Transverse colon (tissue), 4 donors: ENCODE measurements around the gene CTF1. TPM values are rescaled to one million over a fixed set of nuclear protein-coding genes. Genes with fewer than 3 reads are reported as not detected.

Experiments
- DNase-seq: peaks from one replicate; pipeline ENCODE4 v3.0.0-alpha.2; 2019
- H3K27ac ChIP-seq, 4 donors: fragments of 200-600 bp; sonication (generic); 2 replicates each; pipeline ENCODE4 v1.5.1; 2016 to 2018; ENCODE audit warnings: inconsistent platforms in 4 of 4
- H3K27me3 ChIP-seq: fragments of 200-600 bp; sonication (generic); 2 replicates; pipeline ENCODE4 v1.5.1; 2017; ENCODE audit warnings: inconsistent platforms
- H3K36me3 ChIP-seq, 4 donors: fragments of 200-600 bp; sonication (generic); 2 replicates each; pipeline ENCODE4 v1.5.1; 2017 to 2019; ENCODE audit warnings: inconsistent platforms in 4 of 4
- H3K4me1 ChIP-seq, 4 donors: fragments of 200-600 bp; sonication (generic); 2 replicates each; pipeline ENCODE4 v1.5.1; 2017 to 2020; ENCODE audit warnings: inconsistent platforms in 4 of 4
- H3K4me3 ChIP-seq, 4 donors: fragments of 200-600 bp; sonication (generic); 1 replicate in 1 of 4; 2 replicates in 3 of 4; pipeline versions ENCODE4 v1.5.1 to v1.6.1; 2017 to 2019; ENCODE audit warnings: inconsistent platforms in 4 of 4
- H3K9me3 ChIP-seq, 2 donors: fragments of 200-600 bp; sonication (generic); 2 replicates each; pipeline ENCODE4 v1.5.1; 2017 to 2019; ENCODE audit warnings: inconsistent platforms in 2 of 2
- EP300 ChIP-seq: sonication (generic); formaldehyde crosslinking; IDR thresholded peaks from one replicate; pipeline ENCODE4 v1.6.1; 2017; ENCODE audit warnings: antibody characterized with exemption, low read depth
- POLR2A ChIP-seq: fragments of 450-650 bp; IDR thresholded peaks from one replicate; pipeline ENCODE4 v1.6.1; 2016; ENCODE audit warnings: antibody characterized with exemption, mild to moderate bottlenecking, moderate library complexity
- POLR2AphosphoS5 ChIP-seq, 3 donors: sonication (generic); formaldehyde crosslinking; IDR thresholded peaks; one replicate each; pipeline ENCODE4 v1.6.1; 2016; ENCODE audit warnings: antibody characterized with exemption in 3 of 3
- WGBS, 2 donors: methylation state at CpG; one replicate each; pipeline ENCODE4 v1.1.5; 2018; ENCODE audit warnings: low coverage in 1 of 2; 5-methylcytosine and 5-hydroxymethylcytosine counted together
- in situ Hi-C, 4 donors: fragments of 200-750 bp; cut with MboI; loops; one replicate each; pipeline versions ENCODE4 v1.15.0 to v1.15.1; 2017; ENCODE audit warnings: low sequenced_read_pairs in 3 of 4, low pct_ligation_motif_present in 1 of 4, low pct_unique_long_range_greater_than_20kb in 1 of 4
- intact Hi-C: fragments of 100-400 bp; cut with DNase I; formaldehyde crosslinking; loops from one replicate; pipeline ENCODE4 v1.15.1; 2023; ENCODE audit warnings: low total_unique reads
- small RNA-seq, 4 donors: library from RNA; depleted of rRNA; stranded (forward); fragments of <200 nt; gene quantifications; one replicate each; pipeline ENCODE3, GENCODE V24; 2016
- total RNA-seq, 4 donors: library from RNA; depleted of rRNA; stranded (reverse); fragments of >200 nt; gene quantifications; one replicate each; pipeline ENCODE4 v1.1.0, GENCODE V29; 2016
- TF ChIP-seq, protein P1 (sequence below), 5 experiments: fragments of 200-600 bp in 3 of 5; fragments of 450-650 bp in 2 of 5; sonication (generic) in 3 of 5; IDR thresholded peaks; 1 replicate in 2 of 5; 2 replicates in 3 of 5; pipeline ENCODE4 v1.5.1; 2016 to 2017; ENCODE audit warnings: antibody characterized with exemption in 5 of 5, inconsistent platforms in 3 of 5, mild to moderate bottlenecking in 2 of 5, moderate library complexity in 1 of 5

CTF1 gene
- total RNA-seq, 4 donors from 2014 or later, result 0.82 to 0.95 TPM; not detected in 2

DNA sequence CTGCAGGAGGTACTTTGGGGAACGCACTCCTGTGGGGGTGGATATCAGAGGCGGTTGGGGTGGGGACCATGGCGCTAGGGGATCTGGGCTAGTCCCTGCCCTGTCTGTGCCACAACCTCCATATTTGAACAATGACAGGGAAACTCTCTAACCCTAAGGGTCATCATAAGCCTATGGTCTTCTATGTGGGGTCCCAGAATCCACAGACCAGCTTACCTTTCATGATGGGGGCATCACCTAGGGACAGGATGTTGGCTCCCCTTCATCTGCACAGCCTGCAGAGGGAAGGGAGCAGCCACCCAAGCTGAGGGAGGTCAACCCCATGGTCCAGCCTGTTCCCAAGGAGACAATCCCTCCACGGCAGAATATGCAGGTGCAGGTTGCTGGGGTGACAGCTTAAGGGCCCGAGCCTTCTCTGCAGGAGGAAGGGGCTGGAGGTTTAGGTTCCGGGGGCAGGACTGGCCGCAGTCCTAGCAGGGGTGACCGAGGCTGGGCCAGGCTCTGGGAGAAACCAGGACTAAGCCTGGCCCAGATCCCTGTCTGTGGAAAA is 54.2 kb downstream of the CTF1 start:
- DNase-seq, result no peak
- Histone ChIP-seq H3K4me3 (peak overlapping the region in 1 of 4 donors; percentile 88), H3K27ac (peak overlapping the region; percentile 91 to 97 (median 94)), H3K9me3 (no peaks in the 10 kb centered on the region), H3K27me3 (no peaks in the 10 kb centered on the region), H3K4me1 (peaks cover 12 to 36% (median 23%) of the 10 kb centered on the region in 4 donors), H3K36me3 (no peaks in the 10 kb centered on the region)
- no peak for TF ChIP-seq EP300
- no peak for TF ChIP-seq POLR2AphosphoS5 (IDR thresholded peaks at IDR 0.05)
- TF ChIP-seq, protein P1, sequence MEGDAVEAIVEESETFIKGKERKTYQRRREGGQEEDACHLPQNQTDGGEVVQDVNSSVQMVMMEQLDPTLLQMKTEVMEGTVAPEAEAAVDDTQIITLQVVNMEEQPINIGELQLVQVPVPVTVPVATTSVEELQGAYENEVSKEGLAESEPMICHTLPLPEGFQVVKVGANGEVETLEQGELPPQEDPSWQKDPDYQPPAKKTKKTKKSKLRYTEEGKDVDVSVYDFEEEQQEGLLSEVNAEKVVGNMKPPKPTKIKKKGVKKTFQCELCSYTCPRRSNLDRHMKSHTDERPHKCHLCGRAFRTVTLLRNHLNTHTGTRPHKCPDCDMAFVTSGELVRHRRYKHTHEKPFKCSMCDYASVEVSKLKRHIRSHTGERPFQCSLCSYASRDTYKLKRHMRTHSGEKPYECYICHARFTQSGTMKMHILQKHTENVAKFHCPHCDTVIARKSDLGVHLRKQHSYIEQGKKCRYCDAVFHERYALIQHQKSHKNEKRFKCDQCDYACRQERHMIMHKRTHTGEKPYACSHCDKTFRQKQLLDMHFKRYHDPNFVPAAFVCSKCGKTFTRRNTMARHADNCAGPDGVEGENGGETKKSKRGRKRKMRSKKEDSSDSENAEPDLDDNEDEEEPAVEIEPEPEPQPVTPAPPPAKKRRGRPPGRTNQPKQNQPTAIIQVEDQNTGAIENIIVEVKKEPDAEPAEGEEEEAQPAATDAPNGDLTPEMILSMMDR (IDR thresholded peaks at IDR 0.05), result no peak
- TF ChIP-seq POLR2A, result no peak
- intact Hi-C loops (loop anchor here (1.0 kb wide), 1 partner anchor 46 kb away; no protein-coding TSS in a partner anchor), in situ Hi-C loops (loop anchor here in 1 of 4 donors (25.0 kb wide), 1 partner anchor 762 kb away; a partner anchor contains a TSS)
- WGBS, 2 donors, result 79% methylated on average over 8 of the region's 8 CpGs; no CpG with 5 or more reads in 1 of the 2 donors

GRCh38 chr16:30951193-30951592 is 54.8 kb downstream of the CTF1 start:
- in situ Hi-C loops (loop anchor here in 1 of 4 donors (25.0 kb wide), 1 partner anchor 761 kb away; a partner anchor contains a TSS), intact Hi-C loops (loop anchor here (1.0 kb wide), 1 partner anchor 45 kb away; no protein-coding TSS in a partner anchor)
- Histone ChIP-seq H3K27ac (peak overlapping the region; percentile 91 to 97 (median 94)), H3K36me3 (no peaks in the 10 kb centered on the region), H3K4me3 (no peak overlapping the region), H3K9me3 (no peaks in the 10 kb centered on the region), H3K4me1 (peaks cover 12 to 36% (median 23%) of the 10 kb centered on the region in 4 donors), H3K27me3 (no peaks in the 10 kb centered on the region)
- no peak for DNase-seq
- 74% methylated on average over 1 of the region's 1 CpG; no CpG with 5 or more reads in 1 of the 2 donors for WGBS, 2 donors
- TF ChIP-seq, protein P1 (IDR thresholded peaks at IDR 0.05), result no peak
- TF ChIP-seq EP300, result no peak
- TF ChIP-seq POLR2A, result no peak
- TF ChIP-seq POLR2AphosphoS5 (IDR thresholded peaks at IDR 0.05), result no peak

DNA sequence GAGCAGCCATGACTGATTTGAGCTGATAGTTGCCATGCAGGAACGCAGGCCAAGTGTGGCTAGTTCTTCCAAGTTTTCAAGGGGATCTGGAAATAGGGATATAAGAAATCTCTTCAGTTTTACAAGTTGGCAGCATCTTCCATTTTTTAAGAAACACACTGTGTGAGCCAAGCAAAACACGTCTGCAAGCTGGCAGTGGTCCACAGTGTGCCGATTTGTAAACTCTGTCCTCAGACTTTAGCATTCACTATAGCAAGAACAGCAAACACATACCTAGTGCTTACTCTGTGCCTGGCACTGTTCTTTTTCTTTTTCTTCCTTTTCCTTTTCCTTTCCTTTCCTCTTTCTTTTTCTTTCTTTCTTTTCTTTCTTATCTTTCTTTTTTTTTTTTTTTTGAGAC is 55.3 kb downstream of the CTF1 start:
- in situ Hi-C loops (loop anchor here in 1 of 4 donors (25.0 kb wide), 1 partner anchor 761 kb away; a partner anchor contains a TSS), intact Hi-C loops (loop anchor here (1.0 kb wide), 1 partner anchor 45 kb away; no protein-coding TSS in a partner anchor)
- Histone ChIP-seq H3K9me3 (no peaks in the 10 kb centered on the region), H3K4me3 (no peak overlapping the region), H3K36me3 (no peaks in the 10 kb centered on the region), H3K4me1 (peaks cover 14 to 39% (median 25%) of the 10 kb centered on the region in 4 donors), H3K27me3 (no peaks in the 10 kb centered on the region), H3K27ac (peak overlapping the region; percentile 91 to 97 (median 94))
- DNase-seq, result peak; percentile 54
- WGBS, 2 donors, result 35 to 54% methylated on average over 2 to 3 of the region's 3 CpGs
- TF ChIP-seq, protein P1 (IDR thresholded peaks at IDR 0.05), result no peak
- peak in 1 of 3 donors; percentile 34 for TF ChIP-seq POLR2AphosphoS5 (IDR thresholded peaks at IDR 0.05)

GRCh38 chr16:30953111-30953510 is 56.7 kb downstream of the CTF1 start:
- intact Hi-C loops, result no loop called here
- in situ Hi-C loops, result loop anchor here in 1 of 4 donors (25.0 kb wide), 1 partner anchor 759 kb away; a partner anchor contains a TSS
- peak overlapping the region in 1 of 4 donors; percentile 97 for H3K27ac ChIP-seq

More at GRCh38 chr16:30953111-30953510, 56.7 kb downstream of the CTF1 start:
- no peaks in the 10 kb centered on the region for H3K27me3 ChIP-seq
- H3K4me3 ChIP-seq, result no peak overlapping the region
- 78% methylated on average over 9 of the region's 9 CpGs; no CpG with 5 or more reads in 1 of the 2 donors for WGBS, 2 donors
- no peak for TF ChIP-seq POLR2A
- TF ChIP-seq, protein P1 (IDR thresholded peaks at IDR 0.05), result no peak
- no peak for TF ChIP-seq POLR2AphosphoS5 (IDR thresholded peaks at IDR 0.05)
- no peak for TF ChIP-seq EP300
- no peaks in the 10 kb centered on the region for H3K9me3 ChIP-seq
- H3K36me3 ChIP-seq, result no peaks in the 10 kb centered on the region
- H3K4me1 ChIP-seq, result peaks cover 16 to 40% (median 27%) of the 10 kb centered on the region in 4 donors
- DNase-seq, result no peak

Small RNA genes within 50 kb of the gene (small RNA-seq; reads per million reads assigned to genes)
- 0 reads per million in 4 donors for gene AC135048.1
- 0 reads per million in 4 donors for gene MIR4519
- 0 reads per million in 4 donors for gene MIR762

Other genes with a start within 250 kb of the CTF1 start
- 100 to 1,000 TPM in 2 of 4 donors, 10 to 100 TPM in 2; 42.9 to 154 (median 85.5) TPM for gene PRR14, start 245.7 kb upstream of the CTF1 start, total RNA-seq
- gene FBRS, start 238.2 kb upstream of the CTF1 start, total RNA-seq, result 100 to 1,000 TPM in 1 of 4 donors, 10 to 100 TPM in 3; 54.6 to 114 (median 73.1) TPM
- 100 to 1,000 TPM in 1 of 4 donors, 10 to 100 TPM in 3; 43.8 to 135 (median 71.3) TPM for gene SRCAP, start 197.4 kb upstream of the CTF1 start, total RNA-seq
- 100 to 1,000 TPM in 1 of 4 donors, 10 to 100 TPM in 3; 41.1 to 152 (median 66.4) TPM for gene PHKG2, start 148.2 kb upstream of the CTF1 start, total RNA-seq
- gene CFAP119, start 134.6 kb upstream of the CTF1 start, total RNA-seq, result 10 to 100 TPM in 1 of 4 donors, 1 to 10 TPM in 3; 3.3 to 15.5 (median 6.0) TPM
- 100 to 1,000 TPM in 1 of 4 donors, 10 to 100 TPM in 3; 55.3 to 105 (median 77.8) TPM for gene RNF40, start 134.3 kb upstream of the CTF1 start, total RNA-seq
- 10 to 100 TPM; 13.5 to 29.9 (median 16.4) TPM for gene ZNF629, start 109.4 kb upstream of the CTF1 start, total RNA-seq
- gene BCL7C, start 2.5 kb upstream of the CTF1 start, total RNA-seq, result 10 to 100 TPM; 13.8 to 57.3 (median 24.0) TPM
- gene FBXL19, start 27.0 kb downstream of the CTF1 start, total RNA-seq, result 10 to 100 TPM; 19.3 to 45.3 (median 20.3) TPM
- gene ORAI3, start 52.5 kb downstream of the CTF1 start, total RNA-seq, result 10 to 100 TPM; 24.8 to 45.6 (median 31.3) TPM
- 10 to 100 TPM in 3 of 4 donors, 1 to 10 TPM in 1; 5.3 to 37.0 (median 10.8) TPM for gene SETD1A, start 61.1 kb downstream of the CTF1 start, total RNA-seq
- 10 to 100 TPM in 3 of 4 donors, 1 to 10 TPM in 1; 7.0 to 31.8 (median 29.6) TPM for gene HSD3B7, start 88.6 kb downstream of the CTF1 start, total RNA-seq
- 1 to 10 TPM in 1 of 4 donors, under 1 TPM in 1, not detected in 2; 0.41 to 1.3 TPM for gene STX1B, start 114.0 kb downstream of the CTF1 start, total RNA-seq
- 100 to 1,000 TPM in 2 of 4 donors, 10 to 100 TPM in 2; 50.8 to 163 (median 79.7) TPM for gene STX4, start 136.9 kb downstream of the CTF1 start, total RNA-seq
- 10 to 100 TPM in 2 of 4 donors, 1 to 10 TPM in 2; 7.9 to 17.9 (median 10.2) TPM for gene ZNF668, start 177.6 kb downstream of the CTF1 start, total RNA-seq
- gene ZNF646, start 177.8 kb downstream of the CTF1 start, total RNA-seq, result 10 to 100 TPM; 12.0 to 26.7 (median 23.5) TPM
- gene PRSS53, start 192.3 kb downstream of the CTF1 start, total RNA-seq, result 1 to 10 TPM; 1.1 to 5.2 (median 3.1) TPM
- 10 to 100 TPM; 29.5 to 89.0 (median 72.0) TPM for gene VKORC1, start 198.2 kb downstream of the CTF1 start, total RNA-seq
- 10 to 100 TPM; 46.8 to 56.5 (median 51.3) TPM for gene BCKDK, start 211.8 kb downstream of the CTF1 start, total RNA-seq
- gene KAT8, start 221.1 kb downstream of the CTF1 start, total RNA-seq, result 10 to 100 TPM; 61.0 to 93.5 (median 62.1) TPM
- gene PRSS8, start 239.1 kb downstream of the CTF1 start, total RNA-seq, result 100 to 1,000 TPM; 101 to 510 (median 372) TPM